ENCODE measurements around the gene PDE4B.

Gene PDE4B

GRCh38 chr1:65946960-65947359 is 154.3 kb downstream of the PDE4B start:
- TF ChIP-seq EZH2phosphoT487 (IDR thresholded peaks at IDR 0.05; ENCODE audit: borderline replicate concordance) (no peak), CTCF (conservative IDR thresholded peaks at IDR 0.05; ENCODE audit: low read length) (no peak)
- no peaks in the 10 kb centered on the region; the same call in 1 of the 2 replicates for H3K36me3 ChIP-seq (ENCODE audit: insufficient read depth, low read length)

GRCh38 chr1:65948609-65949229 is 156.0 kb downstream of the PDE4B start:
- H4K20me1 ChIP-seq (ENCODE audit: insufficient read depth, low read length, poor library complexity, severe bottlenecking), result no peaks in the 10 kb centered on the region
- H3K36me3 ChIP-seq (ENCODE audit: insufficient read depth, low read length), result no peaks in the 10 kb centered on the region
- TF ChIP-seq EZH2phosphoT487 (IDR thresholded peaks at IDR 0.05; ENCODE audit: borderline replicate concordance) (no peak), CTCF (conservative IDR thresholded peaks at IDR 0.05; ENCODE audit: low read length) (peak; percentile 67)
- H3K4me2 ChIP-seq (ENCODE audit: low read depth, low read length, poor library complexity, severe bottlenecking), result no peak overlapping the region
- no peak overlapping the region for H2AFZ ChIP-seq (ENCODE audit: low read length)
- H3K4me3 ChIP-seq (ENCODE audit: low read length, poor library complexity, severe bottlenecking), result no peak overlapping the region
- no peak overlapping the region for H3K9ac ChIP-seq (ENCODE audit: low read depth, low read length, poor library complexity, severe bottlenecking)
- peaks cover 15% of the 10 kb centered on the region for H3K79me2 ChIP-seq (ENCODE audit: insufficient read depth, low read length)
- peaks cover 41% of the 10 kb centered on the region for H3K4me1 ChIP-seq (ENCODE audit: insufficient read depth, low read length, poor library complexity, severe bottlenecking)
- no peaks in the 10 kb centered on the region for H3K9me3 ChIP-seq (ENCODE audit: insufficient read depth, low read depth, low read length)
- H3K27me3 ChIP-seq (ENCODE audit: insufficient read depth, low read length, poor library complexity, severe bottlenecking), result no peaks in the 10 kb centered on the region
- H3K9me2 ChIP-seq (replicated peaks; ENCODE audit: low read depth, low read length), result no peaks in the 10 kb centered on the region
- no peaks in the 10 kb centered on the region for H3F3A ChIP-seq (ENCODE audit: low read depth)

More at GRCh38 chr1:65946960-65947359, 154.3 kb downstream of the PDE4B start:
- Histone ChIP-seq H2AFZ (ENCODE audit: low read length) (no peak overlapping the region), H3F3A (ENCODE audit: low read depth) (no peaks in the 10 kb centered on the region; the same call in 1 of the 2 replicates), H3K4me1 (ENCODE audit: insufficient read depth, low read length, poor library complexity, severe bottlenecking) (peaks cover 28% of the 10 kb centered on the region), H3K9me2 (replicated peaks; ENCODE audit: low read depth, low read length) (no peaks in the 10 kb centered on the region), H4K20me1 (ENCODE audit: insufficient read depth, low read length, poor library complexity, severe bottlenecking) (no peaks in the 10 kb centered on the region), H3K79me2 (ENCODE audit: insufficient read depth, low read length) (peaks cover 29% of the 10 kb centered on the region), H3K4me3 (ENCODE audit: low read length, poor library complexity, severe bottlenecking) (no peak overlapping the region), H3K4me2 (ENCODE audit: low read depth, low read length, poor library complexity, severe bottlenecking) (no peak overlapping the region), H3K9me3 (ENCODE audit: insufficient read depth, low read depth, low read length) (peaks cover 9% of the 10 kb centered on the region), H3K9ac (ENCODE audit: low read depth, low read length, poor library complexity, severe bottlenecking) (no peak overlapping the region), H3K27me3 (ENCODE audit: insufficient read depth, low read length, poor library complexity, severe bottlenecking) (no peaks in the 10 kb centered on the region)

GRCh38 chr1:65949230-65949626 is 156.5 kb downstream of the PDE4B start:
- Histone ChIP-seq H3K4me3 (ENCODE audit: low read length, poor library complexity, severe bottlenecking) (no peak overlapping the region), H3K4me1 (ENCODE audit: insufficient read depth, low read length, poor library complexity, severe bottlenecking) (peaks cover 39% of the 10 kb centered on the region), H3F3A (ENCODE audit: low read depth) (no peaks in the 10 kb centered on the region), H3K9ac (ENCODE audit: low read depth, low read length, poor library complexity, severe bottlenecking) (no peak overlapping the region), H3K4me2 (ENCODE audit: low read depth, low read length, poor library complexity, severe bottlenecking) (no peak overlapping the region), H2AFZ (ENCODE audit: low read length) (no peak overlapping the region), H3K36me3 (ENCODE audit: insufficient read depth, low read length) (no peaks in the 10 kb centered on the region), H3K79me2 (ENCODE audit: insufficient read depth, low read length) (peaks cover 11% of the 10 kb centered on the region), H4K20me1 (ENCODE audit: insufficient read depth, low read length, poor library complexity, severe bottlenecking) (no peaks in the 10 kb centered on the region), H3K9me3 (ENCODE audit: insufficient read depth, low read depth, low read length) (no peaks in the 10 kb centered on the region), H3K9me2 (replicated peaks; ENCODE audit: low read depth, low read length) (no peaks in the 10 kb centered on the region), H3K27me3 (ENCODE audit: insufficient read depth, low read length, poor library complexity, severe bottlenecking) (no peaks in the 10 kb centered on the region)
- TF ChIP-seq CTCF (conservative IDR thresholded peaks at IDR 0.05; ENCODE audit: low read length) (no peak; the same call in 1 of the 2 replicates), EZH2phosphoT487 (IDR thresholded peaks at IDR 0.05; ENCODE audit: borderline replicate concordance) (no peak)

All from Loucy (cell line).